Chondrocyte (in vitro differentiated cells): Measurements from ENCODE around the gene SLC22A4. TPM values are rescaled to one million over a fixed set of nuclear protein-coding genes. Genes with fewer than 3 reads are reported as not detected.

Source experiments
- DNase-seq: peaks from one replicate; pipeline ENCODE4 v3.0.0; 2021; ENCODE audit warnings: mixed read lengths, low spot score
- H3K27ac Mint-ChIP-seq: one replicate; pipeline ENCODE4 v1.8.0; 2021; ENCODE audit warnings: mild to moderate bottlenecking, moderate library complexity, mixed read lengths; ENCODE audit not compliant: unreplicated experiment
- H3K27me3 Mint-ChIP-seq: 2 replicates; pipeline ENCODE4 v1.8.0; 2021; ENCODE audit warnings: low read depth, mixed read lengths
- H3K36me3 Mint-ChIP-seq: 2 replicates; pipeline ENCODE4 v1.8.0; 2021; ENCODE audit warnings: low read depth, mixed read lengths
- H3K4me1 Mint-ChIP-seq: 2 replicates; pipeline ENCODE4 v1.8.0; 2021; ENCODE audit warnings: low read depth, mild to moderate bottlenecking, mixed read lengths
- H3K4me3 Mint-ChIP-seq: one replicate; pipeline ENCODE4 v1.8.0; 2021; ENCODE audit warnings: mild to moderate bottlenecking, moderate library complexity, mixed read lengths; ENCODE audit not compliant: unreplicated experiment
- H3K9me3 Mint-ChIP-seq: 2 replicates; pipeline ENCODE4 v1.8.0; 2021; ENCODE audit warnings: low read depth, mixed read lengths
- total RNA-seq: library from RNA; stranded (reverse); gene quantifications from 3 replicates; pipeline ENCODE4 v1.2.1, GENCODE V29; 2021
- TF ChIP-seq, protein P1 (sequence below): fragments of 200-600 bp; sonication (generic); IDR thresholded peaks from 2 replicates; pipeline ENCODE4 v1.5.0; 2021; ENCODE audit warnings: antibody characterized with exemption, mild to moderate bottlenecking, moderate library complexity

Gene SLC22A4
- total RNA-seq, 1 donor from 2014 or later: 4.2 TPM

- TF ChIP-seq, protein P1, sequence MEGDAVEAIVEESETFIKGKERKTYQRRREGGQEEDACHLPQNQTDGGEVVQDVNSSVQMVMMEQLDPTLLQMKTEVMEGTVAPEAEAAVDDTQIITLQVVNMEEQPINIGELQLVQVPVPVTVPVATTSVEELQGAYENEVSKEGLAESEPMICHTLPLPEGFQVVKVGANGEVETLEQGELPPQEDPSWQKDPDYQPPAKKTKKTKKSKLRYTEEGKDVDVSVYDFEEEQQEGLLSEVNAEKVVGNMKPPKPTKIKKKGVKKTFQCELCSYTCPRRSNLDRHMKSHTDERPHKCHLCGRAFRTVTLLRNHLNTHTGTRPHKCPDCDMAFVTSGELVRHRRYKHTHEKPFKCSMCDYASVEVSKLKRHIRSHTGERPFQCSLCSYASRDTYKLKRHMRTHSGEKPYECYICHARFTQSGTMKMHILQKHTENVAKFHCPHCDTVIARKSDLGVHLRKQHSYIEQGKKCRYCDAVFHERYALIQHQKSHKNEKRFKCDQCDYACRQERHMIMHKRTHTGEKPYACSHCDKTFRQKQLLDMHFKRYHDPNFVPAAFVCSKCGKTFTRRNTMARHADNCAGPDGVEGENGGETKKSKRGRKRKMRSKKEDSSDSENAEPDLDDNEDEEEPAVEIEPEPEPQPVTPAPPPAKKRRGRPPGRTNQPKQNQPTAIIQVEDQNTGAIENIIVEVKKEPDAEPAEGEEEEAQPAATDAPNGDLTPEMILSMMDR: no peak
- Mint-ChIP-seq H3K4me3 (no peak overlapping the region), H3K27me3 (no peaks in the 10 kb centered on the region), H3K9me3 (peaks cover 18% of the 10 kb centered on the region), H3K36me3 (peaks cover 34% of the 10 kb centered on the region), H3K27ac (no peak overlapping the region), H3K4me1 (no peaks in the 10 kb centered on the region)
- no peak for DNase-seq
Observed at GRCh38 chr5:132344775-132345514, 50.8 kb downstream of the SLC22A4 start.

DNA sequence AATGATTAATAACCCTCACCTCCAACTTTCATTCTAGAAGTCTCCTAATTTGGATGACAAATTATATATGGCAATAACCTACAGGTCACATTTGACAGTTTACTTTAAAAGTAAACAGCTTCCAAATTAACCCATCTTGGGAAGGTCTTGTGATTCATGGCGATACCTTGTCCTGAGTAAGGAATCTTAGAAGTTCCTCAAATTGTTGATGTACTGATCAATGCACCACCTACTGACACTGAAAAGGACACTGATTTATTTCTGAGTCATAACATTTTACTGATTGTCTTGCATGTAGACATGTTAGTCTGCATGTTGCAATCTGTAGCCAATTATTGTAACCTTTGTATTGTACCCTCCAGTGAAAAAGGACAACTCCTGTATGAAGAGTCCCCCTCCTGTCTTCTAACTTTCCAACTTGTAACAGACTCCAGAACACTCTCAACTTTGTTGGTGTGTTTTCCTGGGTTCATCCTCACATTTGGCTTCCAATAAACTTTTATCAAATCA lies 59.3 kb downstream of the SLC22A4 start:
- TF ChIP-seq, protein P1: no peak

DNA sequence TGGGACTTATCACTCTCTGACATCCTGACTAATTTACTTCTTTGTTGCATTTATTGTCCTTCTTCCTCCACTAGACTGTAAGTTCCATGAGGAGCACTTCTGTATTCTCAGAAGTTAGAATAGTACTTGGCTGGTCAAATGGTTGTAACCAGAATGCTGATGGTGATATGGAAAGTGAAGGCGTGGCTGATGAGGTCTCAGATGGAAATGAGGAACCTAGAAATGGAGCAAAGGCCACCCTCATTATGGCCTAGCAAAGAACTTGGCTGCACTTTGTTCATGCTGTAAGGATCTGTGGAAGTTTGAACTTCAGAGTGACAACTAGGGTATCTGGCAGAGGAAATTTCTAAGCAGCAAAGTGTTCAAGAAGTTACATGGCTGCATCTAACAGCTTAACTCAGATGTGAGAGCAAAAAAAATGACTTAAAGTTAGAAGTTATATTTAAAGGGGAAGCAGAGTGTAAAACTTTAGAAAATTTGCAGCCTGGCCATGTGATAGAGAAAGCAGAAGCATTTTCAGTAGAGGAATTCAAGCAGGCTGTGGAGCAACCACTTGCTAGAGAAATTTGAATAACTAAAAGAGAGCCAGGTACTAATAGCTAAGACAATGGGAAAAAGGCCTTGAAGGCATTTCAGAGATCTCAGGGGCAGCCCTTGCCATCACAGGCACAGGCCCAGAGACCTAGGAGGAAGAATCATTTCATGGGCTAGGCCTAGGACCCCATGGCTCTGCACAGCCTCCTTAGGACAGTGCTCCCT lies 60.4 kb downstream of the SLC22A4 start:
- no peak overlapping the region for H3K4me3 Mint-ChIP-seq
- H3K27me3 Mint-ChIP-seq: no peaks in the 10 kb centered on the region
- no peaks in the 10 kb centered on the region for H3K4me1 Mint-ChIP-seq
- TF ChIP-seq, protein P1: no peak
- DNase-seq: no peak
- H3K27ac Mint-ChIP-seq: no peak overlapping the region
- peaks cover 5% of the 10 kb centered on the region for H3K9me3 Mint-ChIP-seq
- H3K36me3 Mint-ChIP-seq: peaks cover 10% of the 10 kb centered on the region

More for the DNA sequence above, 59.3 kb downstream of the SLC22A4 start:
- no peaks in the 10 kb centered on the region for H3K4me1 Mint-ChIP-seq
- no peaks in the 10 kb centered on the region for H3K27me3 Mint-ChIP-seq
- H3K9me3 Mint-ChIP-seq: peaks cover 5% of the 10 kb centered on the region
- no peak for DNase-seq
- H3K4me3 Mint-ChIP-seq: no peak overlapping the region
- peaks cover 16% of the 10 kb centered on the region for H3K36me3 Mint-ChIP-seq
- no peak overlapping the region for H3K27ac Mint-ChIP-seq

DNA sequence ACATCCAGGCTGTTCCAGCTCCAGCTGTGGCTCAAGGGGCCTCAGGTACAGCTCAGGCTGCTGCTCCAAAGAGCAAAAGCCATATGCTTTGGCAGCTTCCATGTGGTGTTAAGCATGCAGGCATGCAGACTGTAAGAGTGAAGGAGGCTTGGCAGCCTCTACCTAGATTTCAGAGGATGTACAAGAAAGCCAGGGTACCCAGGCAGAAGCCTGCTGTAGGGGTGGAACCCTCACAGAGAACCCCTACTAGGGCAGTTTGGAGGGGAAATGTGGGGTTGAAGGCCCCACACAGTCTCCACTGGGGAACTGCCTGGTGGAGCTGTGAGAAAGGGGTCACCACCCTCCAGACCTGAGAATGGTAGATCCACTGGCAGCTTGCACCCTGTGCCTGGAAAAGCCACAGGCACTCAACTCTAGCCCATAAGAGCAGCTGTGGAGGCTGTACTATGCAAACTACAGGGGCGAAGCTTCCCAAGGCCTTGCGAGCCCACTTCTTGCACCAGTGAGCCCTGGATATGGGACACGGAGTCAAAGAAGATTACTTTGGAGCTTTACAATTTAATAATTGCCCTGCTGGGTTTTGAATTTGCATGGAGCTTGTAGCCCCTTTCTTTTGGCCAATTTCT lies 61.1 kb downstream of the SLC22A4 start:
- Mint-ChIP-seq H3K4me3 (no peak overlapping the region), H3K27me3 (no peaks in the 10 kb centered on the region)

More for the DNA sequence above, 61.1 kb downstream of the SLC22A4 start:
- DNase-seq: no peak
- Mint-ChIP-seq H3K36me3 (peaks cover 4% of the 10 kb centered on the region), H3K27ac (no peak overlapping the region), H3K4me1 (no peaks in the 10 kb centered on the region), H3K9me3 (no peaks in the 10 kb centered on the region)
- TF ChIP-seq, protein P1: no peak
